ENCODE measurements around the gene CEP290.

The CEP290 gene, protein sequence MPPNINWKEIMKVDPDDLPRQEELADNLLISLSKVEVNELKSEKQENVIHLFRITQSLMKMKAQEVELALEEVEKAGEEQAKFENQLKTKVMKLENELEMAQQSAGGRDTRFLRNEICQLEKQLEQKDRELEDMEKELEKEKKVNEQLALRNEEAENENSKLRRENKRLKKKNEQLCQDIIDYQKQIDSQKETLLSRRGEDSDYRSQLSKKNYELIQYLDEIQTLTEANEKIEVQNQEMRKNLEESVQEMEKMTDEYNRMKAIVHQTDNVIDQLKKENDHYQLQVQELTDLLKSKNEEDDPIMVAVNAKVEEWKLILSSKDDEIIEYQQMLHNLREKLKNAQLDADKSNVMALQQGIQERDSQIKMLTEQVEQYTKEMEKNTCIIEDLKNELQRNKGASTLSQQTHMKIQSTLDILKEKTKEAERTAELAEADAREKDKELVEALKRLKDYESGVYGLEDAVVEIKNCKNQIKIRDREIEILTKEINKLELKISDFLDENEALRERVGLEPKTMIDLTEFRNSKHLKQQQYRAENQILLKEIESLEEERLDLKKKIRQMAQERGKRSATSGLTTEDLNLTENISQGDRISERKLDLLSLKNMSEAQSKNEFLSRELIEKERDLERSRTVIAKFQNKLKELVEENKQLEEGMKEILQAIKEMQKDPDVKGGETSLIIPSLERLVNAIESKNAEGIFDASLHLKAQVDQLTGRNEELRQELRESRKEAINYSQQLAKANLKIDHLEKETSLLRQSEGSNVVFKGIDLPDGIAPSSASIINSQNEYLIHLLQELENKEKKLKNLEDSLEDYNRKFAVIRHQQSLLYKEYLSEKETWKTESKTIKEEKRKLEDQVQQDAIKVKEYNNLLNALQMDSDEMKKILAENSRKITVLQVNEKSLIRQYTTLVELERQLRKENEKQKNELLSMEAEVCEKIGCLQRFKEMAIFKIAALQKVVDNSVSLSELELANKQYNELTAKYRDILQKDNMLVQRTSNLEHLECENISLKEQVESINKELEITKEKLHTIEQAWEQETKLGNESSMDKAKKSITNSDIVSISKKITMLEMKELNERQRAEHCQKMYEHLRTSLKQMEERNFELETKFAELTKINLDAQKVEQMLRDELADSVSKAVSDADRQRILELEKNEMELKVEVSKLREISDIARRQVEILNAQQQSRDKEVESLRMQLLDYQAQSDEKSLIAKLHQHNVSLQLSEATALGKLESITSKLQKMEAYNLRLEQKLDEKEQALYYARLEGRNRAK (N-terminal part only)

DNA sequence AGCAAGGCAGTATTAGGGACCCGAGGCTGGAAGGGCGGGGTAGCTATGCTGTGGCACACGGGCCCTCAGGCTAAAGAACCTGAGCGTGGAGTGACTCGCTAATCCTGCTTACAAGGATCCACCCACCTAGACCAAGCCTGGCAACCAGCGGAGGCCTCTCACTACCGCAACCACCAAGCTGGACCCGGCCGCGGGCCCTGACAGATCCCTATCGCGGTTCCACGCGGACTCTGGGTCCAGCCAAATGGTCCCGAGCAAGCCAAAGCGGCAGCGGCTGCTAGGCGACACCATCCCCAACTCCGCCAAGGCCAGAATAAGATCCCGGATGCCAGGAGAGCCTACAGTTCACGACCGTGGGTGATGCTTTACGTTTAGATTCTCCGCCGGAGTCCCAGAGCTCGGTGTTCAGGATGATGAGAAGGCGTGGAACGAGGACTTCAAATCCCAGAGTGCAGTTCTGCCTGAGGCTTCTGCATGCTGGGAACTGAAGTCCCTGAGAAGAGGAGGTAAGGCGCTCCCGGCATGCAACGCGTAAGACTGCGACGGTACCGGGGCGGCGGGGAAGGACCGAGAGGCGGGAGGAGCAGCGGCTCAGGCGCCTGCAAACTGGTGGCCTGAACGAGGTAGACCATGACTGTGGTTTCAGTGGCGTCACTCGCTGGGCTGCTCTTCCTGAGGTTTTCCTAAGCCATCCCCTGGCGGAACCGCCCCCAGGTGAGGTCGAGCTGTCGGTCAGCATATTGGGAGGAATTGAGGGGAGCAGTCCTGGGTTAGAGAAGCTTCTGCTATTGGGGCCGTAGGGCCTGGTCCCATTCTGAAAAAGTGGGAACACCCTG, at the start of gene CEP290, which contains the start of gene TMTC3:
Gene CEP290, minus strand, starts transcription at position 315 of the 836 bp plus-strand sequence. CDS start 781 bp downstream, outside the sequence.
Gene TMTC3, plus strand, starts transcription at position 534 of the 836 bp plus-strand sequence. CDS start 6,009 bp downstream, outside the sequence.
- peak; percentile 100 for DNase-seq

DNA sequence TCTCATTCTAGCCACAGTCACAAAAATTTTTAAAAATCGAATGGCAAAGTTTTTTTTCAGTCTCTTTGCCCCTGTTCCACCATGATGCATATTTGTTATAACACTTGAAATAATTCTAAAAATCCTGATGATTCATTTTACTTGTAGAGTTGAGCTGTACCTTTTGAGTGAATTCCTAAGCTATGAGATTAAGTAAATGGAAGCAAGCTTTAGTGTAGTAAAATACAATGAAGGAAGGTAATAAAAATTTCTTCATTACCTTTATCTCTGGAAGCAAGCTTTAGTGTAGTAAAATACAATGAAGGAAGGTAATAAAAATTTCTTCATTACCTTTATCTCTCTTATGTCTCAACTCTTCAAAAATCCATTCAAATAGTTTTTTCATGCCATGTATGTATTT, 46.3 kb upstream of the CEP290 start:
- no peak for DNase-seq

- DNase-seq, result no peak
These were observed 45.7 kb upstream of the CEP290 start for GRCh38 chr12:88187571-88187970.

DNA sequence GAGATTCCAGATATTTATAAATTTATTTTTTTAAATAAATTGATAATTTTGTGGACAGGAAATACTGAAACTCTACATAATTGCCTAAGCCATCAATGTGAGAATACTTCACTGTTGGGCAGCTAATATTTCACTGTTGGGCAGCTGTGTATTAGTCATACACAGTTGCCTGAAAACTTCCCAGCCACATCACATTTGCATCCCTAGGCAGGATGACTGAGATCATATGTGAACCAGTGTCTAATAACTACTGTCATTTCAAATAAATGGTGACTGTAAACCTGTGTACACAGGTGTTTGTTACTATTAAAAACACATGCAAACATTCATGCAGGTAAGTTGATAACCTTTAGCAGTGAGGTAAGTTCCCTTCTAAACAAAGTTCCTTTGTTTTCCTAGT, 44.1 kb upstream of the CEP290 start:
- peak; percentile 20 for DNase-seq

DNA sequence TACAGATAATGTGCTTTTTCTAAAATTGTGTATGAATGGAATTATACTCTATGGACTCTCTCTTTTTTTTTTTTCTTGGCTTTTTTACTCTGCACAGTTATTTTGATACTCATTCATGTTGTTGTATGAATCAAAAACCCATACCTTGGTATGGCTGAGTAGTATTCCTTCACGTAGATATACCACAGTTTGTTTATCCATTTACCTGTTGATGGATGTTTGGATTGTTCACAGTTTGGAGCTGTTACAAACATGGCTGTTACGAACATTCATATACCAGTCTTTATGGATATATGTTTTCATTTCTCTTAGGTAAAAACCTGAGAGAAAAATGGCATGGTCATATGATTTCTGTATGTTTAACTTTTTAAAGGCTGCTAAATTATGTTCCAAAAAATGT, 43.4 kb upstream of the CEP290 start:
- no peak for DNase-seq

DNA sequence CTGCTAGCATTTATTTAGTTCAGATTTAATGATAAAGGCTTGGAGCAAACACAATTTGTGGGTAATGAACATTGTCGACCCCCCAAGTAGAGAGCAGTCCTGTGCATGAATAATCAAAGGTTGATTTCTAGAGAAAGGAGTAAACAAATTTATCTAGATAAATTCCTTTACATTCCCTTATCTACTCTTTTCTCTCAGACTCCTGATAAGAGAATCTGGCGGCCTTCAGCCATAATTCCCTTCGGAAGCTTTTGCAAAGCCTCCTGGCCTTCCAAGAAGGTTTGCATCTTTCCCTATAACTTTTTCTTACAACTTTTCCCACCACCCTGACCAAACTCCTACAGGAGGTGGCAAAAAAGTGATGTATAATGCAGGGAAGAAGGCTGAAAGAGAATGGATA, 42.3 kb upstream of the CEP290 start:
- DNase-seq, result no peak

DNA sequence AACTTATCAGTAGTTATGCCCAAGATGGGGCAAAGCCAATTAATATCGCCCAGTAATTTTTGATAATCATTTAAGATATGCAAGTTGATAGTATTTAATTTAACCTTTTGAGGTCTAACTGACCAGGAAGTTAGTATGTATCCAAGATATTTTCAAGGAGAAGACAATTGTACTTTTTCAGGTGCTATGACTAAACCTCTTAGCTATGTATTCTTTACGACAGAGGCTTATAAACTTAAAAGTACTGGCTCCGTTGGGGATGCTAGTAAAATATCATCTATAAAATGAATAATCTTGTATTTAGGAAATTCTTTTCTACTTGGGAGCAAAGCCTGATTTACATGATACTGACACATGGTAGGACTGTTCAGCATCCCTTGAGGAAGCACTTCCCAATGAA, 40.5 kb upstream of the CEP290 start:
- DNase-seq, result no peak

DNA sequence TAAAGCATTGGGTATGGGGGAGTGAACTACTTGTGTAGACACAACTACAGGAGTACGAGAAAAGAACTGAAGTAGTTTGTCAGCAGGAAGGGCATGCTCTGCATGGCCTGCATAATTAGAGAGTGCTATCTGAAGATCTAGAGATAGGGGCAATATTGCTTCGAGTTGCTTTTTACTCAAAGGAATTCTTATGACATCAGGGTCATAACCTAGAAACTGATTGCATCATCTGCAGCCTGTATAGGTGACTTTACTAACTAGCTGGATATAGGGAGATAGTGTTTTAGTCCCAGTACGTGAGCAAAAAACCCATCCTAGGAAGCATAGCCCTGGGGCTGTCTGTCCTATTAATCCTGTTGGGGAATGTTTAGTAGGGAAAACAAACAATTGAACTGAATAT, 40.0 kb upstream of the CEP290 start:
- DNase-seq, result no peak

GRCh38 chr12:88179436-88180014, 37.6 kb upstream of the CEP290 start:
- DNase-seq, result no peak

- DNase-seq, result no peak
These were observed 33.7 kb upstream of the CEP290 start for GRCh38 chr12:88175544-88175943.

DNA sequence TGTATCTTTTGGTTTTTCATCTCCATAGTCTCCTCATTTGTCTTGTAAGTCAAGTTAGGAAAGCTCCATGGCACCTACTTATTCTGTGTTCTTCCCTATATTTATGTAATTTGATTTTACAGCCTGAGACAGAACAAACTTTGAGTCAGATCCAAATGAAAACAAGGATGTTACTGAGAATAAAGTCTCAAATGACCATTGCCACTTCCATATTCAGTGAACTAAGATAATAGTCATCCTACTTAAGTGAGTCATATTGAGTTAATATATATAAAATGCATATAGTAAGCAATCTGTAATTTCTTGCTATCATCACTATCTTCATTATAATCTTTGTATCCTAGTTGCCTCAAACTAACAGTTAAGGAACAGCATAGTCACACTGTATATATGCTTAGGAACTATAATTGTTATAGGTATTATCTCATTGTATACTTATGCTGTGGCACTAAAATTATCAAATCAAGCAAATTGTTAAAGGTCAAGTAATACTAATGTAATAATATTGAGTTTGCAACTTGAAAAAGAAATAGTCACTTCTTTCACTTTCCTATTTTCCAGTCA, 31.0 kb upstream of the CEP290 start:
- peak; percentile 54 for DNase-seq

GRCh38 chr12:88167384-88167783, 25.5 kb upstream of the CEP290 start:
- DNase-seq, result no peak

DNA sequence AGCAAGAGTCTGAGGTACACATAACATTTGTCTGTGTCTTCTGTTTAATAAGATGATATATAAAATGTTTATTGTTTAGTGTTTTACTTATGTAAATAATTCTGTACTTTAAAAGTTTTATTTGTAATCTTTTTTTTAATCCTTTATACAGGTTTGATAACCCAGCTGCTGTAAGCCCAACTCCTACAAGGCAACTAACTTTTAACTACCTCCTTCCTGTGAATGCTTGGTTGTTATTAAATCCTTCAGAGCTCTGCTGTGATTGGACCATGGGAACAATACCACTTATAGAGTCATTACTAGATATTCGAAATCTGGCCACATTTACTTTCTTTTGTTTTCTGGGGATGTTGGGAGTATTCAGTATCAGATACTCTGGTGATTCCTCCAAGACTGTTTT, 24.3 kb upstream of the CEP290 start:
- DNase-seq, result no peak

- no peak for DNase-seq
These were observed 21.5 kb upstream of the CEP290 start for GRCh38 chr12:88163371-88163770.

- no peak for DNase-seq
These were observed 14.3 kb upstream of the CEP290 start for GRCh38 chr12:88156075-88156654.

DNA sequence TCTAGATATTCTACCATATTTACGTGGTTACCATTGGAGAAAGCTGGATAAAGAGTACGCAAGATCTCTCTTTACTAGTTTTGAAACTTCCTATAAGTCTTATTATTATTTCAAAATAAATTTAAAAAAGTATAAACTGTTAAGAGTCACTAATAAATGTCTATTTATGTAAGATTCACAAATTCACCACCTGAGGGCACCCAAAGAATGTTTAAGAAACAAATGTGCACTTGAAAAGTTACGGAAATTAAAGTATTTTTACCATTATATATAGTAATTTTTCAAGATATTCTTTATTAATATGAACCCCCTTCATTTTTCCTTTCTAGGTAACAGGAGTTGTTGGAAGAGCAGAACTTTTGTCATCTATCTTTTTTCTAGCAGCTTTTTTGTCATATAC, 12.1 kb upstream of the CEP290 start:
- peak; percentile 51 for DNase-seq

DNA sequence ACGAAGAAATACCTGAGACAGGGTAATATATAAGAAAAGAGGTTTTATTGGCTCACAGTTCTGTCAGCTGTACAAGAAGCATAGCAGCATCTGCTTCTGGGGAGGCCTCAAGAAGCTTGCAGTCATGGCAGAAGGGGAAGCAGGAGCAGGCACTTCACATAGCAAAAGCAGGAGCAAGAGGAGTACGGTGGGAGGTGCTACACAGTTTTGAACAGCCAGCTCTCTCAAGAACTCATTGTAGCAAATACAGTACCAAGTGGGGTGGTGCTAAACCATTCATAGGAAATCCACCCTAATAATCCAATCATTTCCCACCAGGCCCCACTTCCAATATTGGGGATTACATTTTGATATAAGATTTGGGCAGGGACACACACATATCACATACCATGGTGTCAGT, 8.2 kb upstream of the CEP290 start:
- no peak for DNase-seq

DNA sequence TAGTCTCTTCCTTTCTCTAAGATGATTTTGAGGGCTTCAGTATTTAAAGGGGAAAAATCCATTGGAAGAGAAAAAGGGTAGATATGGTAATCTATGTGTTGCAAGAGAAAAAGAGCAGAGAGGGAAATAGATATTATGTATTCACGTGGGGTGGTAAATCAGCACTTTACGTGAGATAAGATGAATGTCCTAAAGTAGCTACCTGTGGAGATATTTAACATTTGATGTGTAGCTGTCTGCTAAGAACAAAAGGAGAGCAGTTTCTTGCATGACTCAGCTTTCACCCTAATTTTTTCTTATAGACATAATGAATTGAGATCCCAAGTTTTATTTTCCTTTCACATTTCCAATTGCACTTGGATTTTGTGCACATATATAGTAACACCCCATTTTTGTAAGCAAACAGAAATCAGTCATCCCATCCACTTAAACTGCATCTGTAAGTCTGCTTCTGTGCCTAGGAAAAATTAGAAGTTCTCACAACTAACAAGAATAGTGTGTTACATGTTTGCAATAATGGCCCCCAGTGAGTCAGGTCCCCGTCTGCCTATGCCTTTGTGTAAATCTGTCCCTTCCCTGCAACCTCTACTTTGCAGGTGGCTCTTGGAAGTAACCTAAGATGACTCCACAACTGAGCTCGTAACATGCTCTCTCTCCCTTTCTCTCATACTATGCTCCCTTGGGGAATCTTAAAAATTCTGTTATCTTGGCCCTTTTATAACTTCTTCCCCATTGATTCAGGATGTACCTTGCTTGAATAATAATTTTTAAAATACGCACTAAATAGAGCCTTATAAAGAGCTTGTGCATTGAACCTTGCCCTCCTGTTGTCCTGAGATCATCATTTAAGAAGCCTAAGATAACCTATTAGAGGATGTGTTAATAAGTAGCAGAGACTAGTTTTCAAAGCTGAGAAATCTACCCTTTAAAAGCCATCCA, 3.9 kb upstream of the CEP290 start:
- DNase-seq, result peak; percentile 89

DNA sequence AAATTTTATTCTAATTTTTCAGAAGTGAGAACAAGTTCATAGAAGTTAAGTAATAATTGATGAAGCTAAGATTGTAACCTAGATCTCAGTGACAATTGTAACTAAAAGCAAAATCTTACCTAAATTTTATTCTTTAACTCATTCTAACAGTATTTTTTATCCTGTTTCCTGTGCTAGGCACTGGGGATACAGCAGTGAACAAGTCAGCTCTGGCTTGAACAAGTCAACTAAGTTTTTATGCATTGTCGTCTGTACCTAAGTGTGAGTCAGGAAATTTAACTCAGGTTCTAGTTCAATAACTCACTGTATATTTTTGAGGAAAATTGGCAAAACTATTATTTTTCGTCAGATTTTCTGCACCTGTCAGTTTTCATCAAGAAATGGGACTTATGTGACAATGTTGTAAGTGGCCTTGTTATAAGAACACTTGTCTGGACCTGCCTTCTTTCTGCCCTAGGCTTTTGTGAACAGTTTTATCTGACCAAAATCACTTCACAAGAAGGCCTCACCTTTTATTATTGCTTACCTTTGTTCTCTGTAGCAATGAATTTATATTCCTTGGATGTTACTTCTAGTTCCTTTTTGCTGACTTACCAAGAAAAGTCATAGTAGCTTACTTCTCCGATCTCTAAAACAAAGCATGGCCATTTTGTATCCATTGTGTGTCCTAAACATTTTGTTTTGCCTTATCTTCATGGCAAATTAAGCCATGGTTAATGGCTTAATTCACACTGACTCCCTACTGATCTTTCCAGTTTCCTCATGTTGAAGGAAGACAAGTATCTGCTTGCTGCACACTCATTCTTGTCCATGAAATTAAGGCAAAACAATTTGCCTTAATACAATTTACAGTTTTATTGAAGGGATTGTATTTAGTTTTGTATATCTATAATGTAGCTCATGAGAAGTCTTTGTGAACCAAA, 2.9 kb upstream of the CEP290 start:
- peak; percentile 76 for DNase-seq
